ENCODE measurements around the gene CYP2B6. TPM values are rescaled to one million over a fixed set of nuclear protein-coding genes. Genes with fewer than 3 reads are reported as not detected.

Gene CYP2B6
- polyA plus RNA-seq, 1 donor from 2014 or later = not detected

- Histone ChIP-seq H3K4me2 (ENCODE audit: low read length) (no peak overlapping the region), H3K36me3 (ENCODE audit: insufficient read depth, low read length) (no peaks in the 10 kb centered on the region), H2AFZ (ENCODE audit: low read depth, low read length) (no peak overlapping the region), H3K9ac (ENCODE audit: low read length) (no peak overlapping the region), H3K79me2 (replicated peaks; ENCODE audit: insufficient read depth, low read length) (no peaks in the 10 kb centered on the region), H3K27me3 (ENCODE audit: insufficient read depth, low read depth, low read length) (peaks cover 5% of the 10 kb centered on the region), H3K4me3 (ENCODE audit: low read length) (no peak overlapping the region), H3F3A (ENCODE audit: insufficient read depth, low read length, poor library complexity, severe bottlenecking) (no peaks in the 10 kb centered on the region), H3K9me3 (ENCODE audit: low read length) (no peaks in the 10 kb centered on the region), H3K27ac (ENCODE audit: low read length) (no peak overlapping the region), H3K9me2 (ENCODE audit: insufficient read depth, low read length) (no peaks in the 10 kb centered on the region), H4K20me1 (ENCODE audit: insufficient read depth) (no peaks in the 10 kb centered on the region)
- TF ChIP-seq EZH2 (IDR thresholded peaks at IDR 0.05; ENCODE audit: borderline replicate concordance, insufficient read depth, low read length, poor library complexity, severe bottlenecking) = no peak
- no peak for TF ChIP-seq MXI1 (conservative IDR thresholded peaks at IDR 0.05; ENCODE audit: poor library complexity, severe bottlenecking)
- TF ChIP-seq EP300 (conservative IDR thresholded peaks at IDR 0.05; ENCODE audit: poor library complexity, severe bottlenecking) = no peak
- no peak for TF ChIP-seq CTCF (IDR thresholded peaks at IDR 0.05; ENCODE audit: poor library complexity, severe bottlenecking)
- TF ChIP-seq TAF1 (IDR thresholded peaks at IDR 0.05; ENCODE audit: low read depth) = no peak
- TF ChIP-seq SMC3 (conservative IDR thresholded peaks at IDR 0.05; ENCODE audit: poor library complexity) = no peak
- TF ChIP-seq RAD21 (conservative IDR thresholded peaks at IDR 0.05) = no peak
- no peak for TF ChIP-seq REST (IDR thresholded peaks at IDR 0.05; ENCODE audit: borderline replicate concordance)
- TF ChIP-seq POLR2AphosphoS5 (IDR thresholded peaks at IDR 0.05) = no peak
These were observed 34.8 kb downstream of the CYP2B6 start for GRCh38 chr19:41025871-41026270.

GRCh38 chr19:41027273-41027967 lies 36.3 kb downstream of the CYP2B6 start:
- Histone ChIP-seq H3K4me2 (ENCODE audit: low read length) (no peak overlapping the region), H3K4me3 (ENCODE audit: low read length) (no peak overlapping the region), H3K9me2 (ENCODE audit: insufficient read depth, low read length) (no peaks in the 10 kb centered on the region), H3K9ac (ENCODE audit: low read length) (no peak overlapping the region), H4K20me1 (ENCODE audit: insufficient read depth) (no peaks in the 10 kb centered on the region), H2AFZ (ENCODE audit: low read depth, low read length) (no peak overlapping the region), H3K27me3 (ENCODE audit: insufficient read depth, low read depth, low read length) (peaks cover 5% of the 10 kb centered on the region), H3K9me3 (ENCODE audit: low read length) (no peaks in the 10 kb centered on the region), H3F3A (ENCODE audit: insufficient read depth, low read length, poor library complexity, severe bottlenecking) (no peaks in the 10 kb centered on the region), H3K36me3 (ENCODE audit: insufficient read depth, low read length) (no peaks in the 10 kb centered on the region), H3K79me2 (replicated peaks; ENCODE audit: insufficient read depth, low read length) (no peaks in the 10 kb centered on the region), H3K27ac (ENCODE audit: low read length) (no peak overlapping the region)
- TF ChIP-seq CTCF (IDR thresholded peaks at IDR 0.05; ENCODE audit: poor library complexity, severe bottlenecking) = no peak
- no peak for TF ChIP-seq REST (IDR thresholded peaks at IDR 0.05; ENCODE audit: borderline replicate concordance)
- no peak for TF ChIP-seq SMC3 (conservative IDR thresholded peaks at IDR 0.05; ENCODE audit: poor library complexity)
- TF ChIP-seq TAF1 (IDR thresholded peaks at IDR 0.05; ENCODE audit: low read depth) = no peak
- TF ChIP-seq EZH2 (IDR thresholded peaks at IDR 0.05; ENCODE audit: borderline replicate concordance, insufficient read depth, low read length, poor library complexity, severe bottlenecking) = no peak
- no peak for TF ChIP-seq MXI1 (conservative IDR thresholded peaks at IDR 0.05; ENCODE audit: poor library complexity, severe bottlenecking)
- no peak for TF ChIP-seq RAD21 (conservative IDR thresholded peaks at IDR 0.05)
- no peak for TF ChIP-seq POLR2AphosphoS5 (IDR thresholded peaks at IDR 0.05)
